Activated T-helper 17 cell treated with anti-CD3 and anti-CD28 coated beads, Interleukin-2, amount 50 U/mL, for 72 hours (primary cell): ENCODE measurements around the gene CHST8. TPM values are rescaled to one million over a fixed set of nuclear protein-coding genes. Genes with fewer than 3 reads are reported as not detected.
"Not testable (repeated sequence)": the region's sequence is repeated elsewhere in the genome, so short reads cannot be mapped to it uniquely, and the experiment has no call there.

Experiments
- ATAC-seq: fragments of 150-1000 bp; cut with Tn5 transposase; replicated peaks from 2 replicates; pipeline ENCODE4 v1.10.0; 2021; ENCODE audit warnings: mild to moderate bottlenecking, moderate library complexity
- H3K27ac Mint-ChIP-seq: one replicate; pipeline ENCODE4 v1.8.0; 2022; ENCODE audit warnings: mixed read lengths
- H3K27me3 Mint-ChIP-seq: one replicate; pipeline ENCODE4 v1.8.0; 2022; ENCODE audit warnings: mixed read lengths
- H3K36me3 Mint-ChIP-seq: one replicate; pipeline ENCODE4 v1.8.0; 2022; ENCODE audit warnings: low read depth, mild to moderate bottlenecking, mixed read lengths
- H3K4me1 Mint-ChIP-seq: one replicate; pipeline ENCODE4 v1.8.0; 2022; ENCODE audit warnings: mixed read lengths
- H3K4me3 Mint-ChIP-seq: one replicate; pipeline ENCODE4 v1.8.0; 2022; ENCODE audit warnings: mild to moderate bottlenecking, mixed read lengths
- H3K9me3 Mint-ChIP-seq: one replicate; pipeline ENCODE4 v1.8.0; 2022; ENCODE audit warnings: mixed read lengths
- total RNA-seq, 2 donors: library from RNA; stranded (reverse); gene quantifications; one replicate each; pipeline ENCODE4 v1.2.3, GENCODE V29; 2022

The CHST8 gene
- total RNA-seq, 2 donors from 2014 or later: not detected

DNA sequence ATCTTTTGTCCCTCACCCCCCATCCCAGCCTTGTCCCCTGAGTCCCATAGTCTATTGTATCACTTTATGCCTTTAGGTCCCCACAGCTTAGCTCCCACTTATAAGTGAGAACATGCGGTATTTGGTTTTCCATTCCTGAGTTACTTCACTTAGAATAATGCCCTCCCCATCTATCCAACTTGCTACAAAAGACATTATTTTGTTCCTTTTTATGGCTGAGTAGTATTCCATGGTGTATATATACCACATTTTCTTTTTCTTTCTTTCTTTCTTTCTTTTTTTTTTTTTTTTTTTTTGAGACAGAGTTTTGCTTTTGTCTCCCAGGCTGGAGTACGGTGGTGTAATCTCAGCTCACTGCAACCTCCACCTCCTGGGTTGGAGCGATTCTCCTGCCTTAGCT lies 73.8 kb downstream of the CHST8 start:
- ATAC-seq, H3K9me3 Mint-ChIP-seq, H3K27me3 Mint-ChIP-seq, H3K36me3 Mint-ChIP-seq, H3K4me1 Mint-ChIP-seq, H3K27ac Mint-ChIP-seq, H3K4me3 Mint-ChIP-seq: not testable (repeated sequence)

GRCh38 chr19:33697766-33698165 lies 76.0 kb downstream of the CHST8 start:
- Mint-ChIP-seq H3K9me3 (no peaks in the 10 kb centered on the region), H3K4me1 (no peaks in the 10 kb centered on the region), H3K36me3 (no peaks in the 10 kb centered on the region), H3K4me3 (no peak overlapping the region), H3K27ac (no peak overlapping the region), H3K27me3 (peaks cover 9% of the 10 kb centered on the region)
- no peak for ATAC-seq

- H3K9me3 Mint-ChIP-seq: no peaks in the 10 kb centered on the region
- H3K27ac Mint-ChIP-seq: no peak overlapping the region
- H3K27me3 Mint-ChIP-seq: peaks cover 9% of the 10 kb centered on the region
- H3K4me3 Mint-ChIP-seq: no peak overlapping the region
- no peaks in the 10 kb centered on the region for H3K36me3 Mint-ChIP-seq
- no peak for ATAC-seq
- no peaks in the 10 kb centered on the region for H3K4me1 Mint-ChIP-seq
Observed at GRCh38 chr19:33698576-33699435, 77.1 kb downstream of the CHST8 start.

DNA sequence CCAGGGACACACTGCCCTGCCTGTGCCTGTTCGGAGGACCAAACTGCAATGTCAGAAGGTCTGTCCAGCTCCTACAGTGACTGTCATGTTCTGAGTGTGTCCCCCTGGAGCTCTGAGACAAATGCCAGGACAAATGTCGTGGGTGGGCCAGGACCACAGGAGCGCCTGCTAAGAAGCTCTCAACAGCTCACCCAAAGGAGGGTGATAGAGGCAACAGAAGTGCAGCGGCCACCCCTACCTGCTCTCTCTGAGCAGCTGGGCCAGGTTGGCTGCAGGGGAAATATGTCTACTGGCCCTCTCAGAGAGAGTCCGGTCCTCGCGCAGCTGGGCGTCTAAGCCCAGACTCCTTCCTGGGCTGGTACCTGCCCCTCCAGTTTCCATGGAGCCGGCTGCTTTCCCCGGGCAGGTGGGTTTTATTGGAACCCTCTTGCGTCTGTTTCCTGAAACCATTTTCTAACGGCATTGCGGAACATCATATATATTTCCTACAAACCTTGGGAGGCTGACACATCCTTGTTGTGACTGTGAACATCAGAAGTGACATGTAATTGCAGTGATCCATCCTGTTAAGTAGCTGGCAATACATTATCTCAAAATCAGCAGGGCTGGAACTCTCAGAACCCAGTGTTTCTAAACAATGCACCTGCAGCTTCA lies 78.1 kb downstream of the CHST8 start:
- ATAC-seq: no peak
- Mint-ChIP-seq H3K36me3 (no peaks in the 10 kb centered on the region), H3K4me1 (no peaks in the 10 kb centered on the region), H3K27me3 (peaks cover 9% of the 10 kb centered on the region), H3K9me3 (no peaks in the 10 kb centered on the region), H3K27ac (no peak overlapping the region), H3K4me3 (no peak overlapping the region)

GRCh38 chr19:33700408-33701013 lies 78.8 kb downstream of the CHST8 start:
- Mint-ChIP-seq H3K9me3 (no peaks in the 10 kb centered on the region), H3K36me3 (no peaks in the 10 kb centered on the region), H3K4me3 (no peak overlapping the region), H3K27me3 (peaks cover 9% of the 10 kb centered on the region), H3K27ac (no peak overlapping the region), H3K4me1 (no peaks in the 10 kb centered on the region)
- no peak for ATAC-seq

DNA sequence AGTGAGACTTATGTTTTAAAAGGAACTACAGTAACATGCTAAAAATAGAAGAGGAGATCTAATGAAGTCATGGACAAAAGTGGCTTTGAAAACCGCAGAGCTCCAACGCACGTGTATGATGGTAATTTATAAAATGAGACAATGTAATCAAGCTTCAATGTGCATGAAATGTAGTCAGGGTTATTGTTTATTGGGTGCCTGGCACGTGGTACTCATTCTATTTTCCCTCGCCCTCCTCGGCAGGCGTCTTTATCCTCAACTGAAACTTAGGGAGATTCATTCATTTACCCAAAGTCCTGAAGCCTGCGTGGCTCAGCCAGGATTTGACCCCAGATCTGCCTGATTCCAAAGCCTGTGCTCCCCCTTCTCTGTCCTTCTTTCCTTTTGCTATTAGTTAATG lies 79.8 kb downstream of the CHST8 start:
- Mint-ChIP-seq H3K36me3 (no peaks in the 10 kb centered on the region), H3K4me3 (no peak overlapping the region)

DNA sequence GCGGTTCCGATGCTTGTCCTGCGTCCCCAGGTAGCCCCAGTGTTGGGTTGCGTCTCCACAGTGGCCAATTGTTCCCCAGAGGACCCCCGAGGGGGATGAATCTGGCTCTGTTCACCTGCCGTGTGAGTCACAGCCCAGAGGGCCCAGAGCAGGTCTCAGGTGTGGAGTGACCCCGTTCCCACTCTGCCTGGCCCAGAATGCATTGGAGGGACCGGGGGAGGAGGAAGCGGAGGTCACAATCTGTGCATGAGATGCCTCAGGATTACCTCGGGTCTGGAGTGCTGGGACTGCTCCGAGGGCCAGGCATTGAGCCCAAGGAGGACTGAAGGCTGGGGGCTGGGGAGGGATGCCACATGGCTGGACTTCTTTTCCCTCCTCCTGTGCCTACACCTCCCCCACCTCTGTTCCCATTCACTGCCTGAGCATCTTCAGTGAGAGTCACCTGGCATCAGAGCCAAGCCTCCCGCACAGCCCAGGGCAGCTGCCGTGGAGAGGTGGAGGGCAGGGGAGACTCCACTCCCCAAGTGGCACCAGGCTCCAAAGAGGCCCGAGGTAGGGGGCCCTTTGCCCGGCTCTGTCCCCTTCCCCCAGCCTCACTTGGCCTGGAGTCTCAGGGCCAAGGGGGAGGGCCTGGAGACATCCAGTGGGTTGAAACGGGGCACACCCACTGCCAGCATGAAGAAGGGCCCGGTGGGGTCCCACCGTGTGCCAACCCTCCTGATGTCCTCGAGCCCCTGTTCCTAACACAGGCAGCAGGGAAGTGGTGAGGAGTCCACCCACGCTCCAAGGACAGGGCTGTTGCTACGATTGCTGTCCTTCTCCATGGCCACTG lies 81.1 kb downstream of the CHST8 start:
- H3K4me3 Mint-ChIP-seq: no peak overlapping the region
- no peak overlapping the region for H3K27ac Mint-ChIP-seq
- no peaks in the 10 kb centered on the region for H3K36me3 Mint-ChIP-seq
- peaks cover 9% of the 10 kb centered on the region for H3K27me3 Mint-ChIP-seq
- no peaks in the 10 kb centered on the region for H3K9me3 Mint-ChIP-seq
- ATAC-seq: no peak
- H3K4me1 Mint-ChIP-seq: no peaks in the 10 kb centered on the region

More for the DNA sequence above, 79.8 kb downstream of the CHST8 start:
- Mint-ChIP-seq H3K4me1 (no peaks in the 10 kb centered on the region), H3K9me3 (no peaks in the 10 kb centered on the region), H3K27me3 (peaks cover 9% of the 10 kb centered on the region), H3K27ac (no peak overlapping the region)
- ATAC-seq: no peak

GRCh38 chr19:33703438-33703750 lies 81.6 kb downstream of the CHST8 start:
- Mint-ChIP-seq H3K27me3 (peaks cover 9% of the 10 kb centered on the region), H3K9me3 (no peaks in the 10 kb centered on the region), H3K4me1 (no peaks in the 10 kb centered on the region), H3K27ac (no peak overlapping the region), H3K4me3 (no peak overlapping the region), H3K36me3 (no peaks in the 10 kb centered on the region)
- no peak for ATAC-seq

DNA sequence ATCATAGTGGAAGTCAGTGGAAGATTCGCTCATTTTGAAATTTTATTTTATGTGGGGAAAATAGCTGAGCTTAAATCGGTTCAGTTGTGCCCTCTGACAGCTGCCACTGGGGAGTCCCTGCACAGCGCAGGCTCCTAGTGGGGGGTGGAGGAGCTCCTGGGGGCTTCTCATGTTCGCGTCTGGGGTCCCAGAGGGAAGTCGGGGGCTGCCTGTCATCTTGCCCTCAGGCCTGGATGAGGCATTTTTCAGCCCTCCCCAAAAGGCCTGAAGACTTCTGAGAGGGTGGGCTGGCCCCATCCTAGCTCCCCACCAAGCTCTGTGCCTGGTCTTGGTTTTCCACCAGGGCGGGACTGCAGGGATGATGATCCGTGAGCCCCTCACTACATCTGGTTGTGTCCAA lies 82.1 kb downstream of the CHST8 start:
- no peak overlapping the region for H3K4me3 Mint-ChIP-seq
- no peaks in the 10 kb centered on the region for H3K4me1 Mint-ChIP-seq
- no peaks in the 10 kb centered on the region for H3K36me3 Mint-ChIP-seq
- no peak for ATAC-seq
- H3K27me3 Mint-ChIP-seq: peaks cover 9% of the 10 kb centered on the region
- H3K9me3 Mint-ChIP-seq: no peaks in the 10 kb centered on the region
- no peak overlapping the region for H3K27ac Mint-ChIP-seq

- H3K27ac Mint-ChIP-seq: no peak overlapping the region
- no peaks in the 10 kb centered on the region for H3K36me3 Mint-ChIP-seq
- peaks cover 5% of the 10 kb centered on the region for H3K27me3 Mint-ChIP-seq
- H3K4me1 Mint-ChIP-seq: no peaks in the 10 kb centered on the region
- no peak for ATAC-seq
- H3K9me3 Mint-ChIP-seq: no peaks in the 10 kb centered on the region
- H3K4me3 Mint-ChIP-seq: no peak overlapping the region
Observed at GRCh38 chr19:33704271-33704670, 82.5 kb downstream of the CHST8 start.

- no peak for ATAC-seq
- Mint-ChIP-seq H3K4me3 (no peak overlapping the region), H3K27ac (no peak overlapping the region), H3K4me1 (no peaks in the 10 kb centered on the region), H3K9me3 (no peaks in the 10 kb centered on the region), H3K27me3 (peaks cover 3% of the 10 kb centered on the region), H3K36me3 (no peaks in the 10 kb centered on the region)
Observed at GRCh38 chr19:33705090-33705847, 83.5 kb downstream of the CHST8 start.

GRCh38 chr19:33705860-33706259 lies 84.1 kb downstream of the CHST8 start:
- Mint-ChIP-seq H3K4me1 (no peaks in the 10 kb centered on the region), H3K9me3 (no peaks in the 10 kb centered on the region), H3K27ac (no peak overlapping the region), H3K4me3 (no peak overlapping the region), H3K36me3 (no peaks in the 10 kb centered on the region), H3K27me3 (no peaks in the 10 kb centered on the region)
- no peak for ATAC-seq

- Mint-ChIP-seq H3K9me3 (no peaks in the 10 kb centered on the region), H3K27me3 (peaks cover 4% of the 10 kb centered on the region), H3K36me3 (no peaks in the 10 kb centered on the region), H3K27ac (no peak overlapping the region), H3K4me3 (no peak overlapping the region), H3K4me1 (no peaks in the 10 kb centered on the region)
- no peak for ATAC-seq
Observed at GRCh38 chr19:33706631-33707030, 84.9 kb downstream of the CHST8 start.

DNA sequence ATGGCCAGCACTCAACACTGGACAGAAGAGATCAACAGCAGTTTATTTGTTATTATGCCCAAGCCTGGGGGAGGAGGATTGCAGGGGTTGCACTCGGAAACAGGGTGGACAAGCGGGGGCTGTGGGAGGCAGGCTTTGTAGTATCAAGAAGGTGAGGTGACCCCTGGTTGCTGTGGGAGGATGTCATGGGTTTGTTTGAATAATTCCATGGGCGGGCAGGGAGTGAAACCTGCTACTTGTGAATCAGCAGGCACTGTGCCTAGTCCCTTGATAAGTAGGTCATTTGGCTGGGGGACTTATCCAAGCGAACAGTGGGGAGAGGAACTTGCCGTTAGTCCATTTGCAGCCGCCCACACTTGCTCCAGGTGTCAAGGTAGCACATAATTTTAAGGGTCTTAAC lies 90.5 kb downstream of the CHST8 start:
- H3K4me1 Mint-ChIP-seq: no peaks in the 10 kb centered on the region

More for the DNA sequence above, 90.5 kb downstream of the CHST8 start:
- Mint-ChIP-seq H3K27ac (no peak overlapping the region), H3K9me3 (peaks cover 9% of the 10 kb centered on the region), H3K36me3 (no peaks in the 10 kb centered on the region), H3K27me3 (peaks cover 19% of the 10 kb centered on the region), H3K4me3 (no peak overlapping the region)
- ATAC-seq: no peak
